Measurements from ENCODE around the gene TEPSIN.

Gene TEPSIN

GRCh38 chr17:81259058-81259605 lies 20.3 kb upstream of the TEPSIN start:
- no peak overlapping the region for H3K4me3 ChIP-seq (ENCODE audit: low read depth in 1 of 2, low read length in 2 of 2)
- DNase-seq (no peak), ATAC-seq (ENCODE audit: insufficient read depth, low read depth) (no peak)
- H4K20me1 ChIP-seq (ENCODE audit: insufficient read depth, low read length): peaks cover 26% of the 10 kb centered on the region; the same call in 1 of the 2 replicates
- no peak overlapping the region for H3K27ac ChIP-seq (ENCODE audit: low read length)
- peaks cover 79% of the 10 kb centered on the region for H3K36me3 ChIP-seq (ENCODE audit: insufficient read depth, low read length)
- H3K9me3 ChIP-seq (ENCODE audit: insufficient read depth, low read length, severe bottlenecking): no peaks in the 10 kb centered on the region
- H2AFZ ChIP-seq (ENCODE audit: low read depth, low read length): no peak overlapping the region
- H3K79me2 ChIP-seq (ENCODE audit: insufficient read depth, low read length): no peaks in the 10 kb centered on the region
- TF ChIP-seq CTCF (IDR thresholded peaks at IDR 0.05; ENCODE audit: borderline replicate concordance, extremely low read depth, low read length, poor library complexity, severe bottlenecking) (no peak), EZH2 (IDR thresholded peaks at IDR 0.05; ENCODE audit: borderline replicate concordance, low read depth, low read length, severe bottlenecking) (no peak)
- H3K4me2 ChIP-seq (ENCODE audit: insufficient read depth, low read length): no peak overlapping the region
- H3K9ac ChIP-seq (ENCODE audit: low read depth, low read length): no peak overlapping the region
- no peaks in the 10 kb centered on the region for H3K4me1 ChIP-seq (ENCODE audit: insufficient read depth, low read length)
- no peaks in the 10 kb centered on the region for H3K27me3 ChIP-seq (ENCODE audit: insufficient read depth, low read length, poor library complexity)

DNA sequence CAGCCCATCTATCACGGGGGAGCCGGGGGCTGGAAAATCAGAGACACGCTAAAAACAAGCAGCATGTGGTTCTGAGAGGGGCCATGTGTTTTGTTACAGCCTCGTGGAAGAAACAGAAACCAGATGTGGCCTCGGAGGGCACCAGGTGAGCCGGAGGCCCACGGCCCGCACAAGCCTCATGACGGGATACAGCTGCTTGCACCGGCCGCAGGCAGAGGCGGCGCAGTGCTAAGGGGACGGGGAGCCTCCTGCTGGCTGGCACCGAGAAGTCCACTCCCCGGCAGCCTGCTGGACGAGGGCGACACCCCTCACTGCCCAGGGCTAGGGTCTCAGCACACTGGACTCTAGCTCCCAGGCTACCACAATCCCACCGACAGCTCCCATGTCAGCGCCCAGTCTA lies 19.4 kb upstream of the TEPSIN start:
- Histone ChIP-seq H3K4me2 (ENCODE audit: insufficient read depth, low read length) (no peak overlapping the region), H3K79me2 (ENCODE audit: insufficient read depth, low read length) (no peaks in the 10 kb centered on the region), H3K9me3 (ENCODE audit: insufficient read depth, low read length, severe bottlenecking) (no peaks in the 10 kb centered on the region), H2AFZ (ENCODE audit: low read depth, low read length) (no peak overlapping the region), H3K27ac (ENCODE audit: low read length) (no peak overlapping the region), H4K20me1 (ENCODE audit: insufficient read depth, low read length) (peaks cover 26% of the 10 kb centered on the region), H3K4me3 (ENCODE audit: low read depth in 1 of 2, low read length in 2 of 2) (no peak overlapping the region), H3K27me3 (ENCODE audit: insufficient read depth, low read length, poor library complexity) (no peaks in the 10 kb centered on the region), H3K9ac (ENCODE audit: low read depth, low read length) (no peak overlapping the region), H3K36me3 (ENCODE audit: insufficient read depth, low read length) (peaks cover 78% of the 10 kb centered on the region), H3K4me1 (ENCODE audit: insufficient read depth, low read length) (no peaks in the 10 kb centered on the region)
- no peak for DNase-seq
- TF ChIP-seq EZH2 (IDR thresholded peaks at IDR 0.05; ENCODE audit: borderline replicate concordance, low read depth, low read length, severe bottlenecking) (no peak), CTCF (IDR thresholded peaks at IDR 0.05; ENCODE audit: borderline replicate concordance, extremely low read depth, low read length, poor library complexity, severe bottlenecking) (no peak)
- no peak for ATAC-seq (ENCODE audit: insufficient read depth, low read depth)

GRCh38 chr17:81257533-81257932 lies 18.7 kb upstream of the TEPSIN start:
- no peak for ATAC-seq (ENCODE audit: insufficient read depth, low read depth)
- no peaks in the 10 kb centered on the region for H3K79me2 ChIP-seq (ENCODE audit: insufficient read depth, low read length)
- H3K9ac ChIP-seq (ENCODE audit: low read depth, low read length): no peak overlapping the region
- H3K9me3 ChIP-seq (ENCODE audit: insufficient read depth, low read length, severe bottlenecking): no peaks in the 10 kb centered on the region
- H3K36me3 ChIP-seq (ENCODE audit: insufficient read depth, low read length): peaks cover 77% of the 10 kb centered on the region
- no peak overlapping the region for H3K4me2 ChIP-seq (ENCODE audit: insufficient read depth, low read length)
- no peak overlapping the region for H3K27ac ChIP-seq (ENCODE audit: low read length)
- no peak overlapping the region for H3K4me3 ChIP-seq (ENCODE audit: low read depth in 1 of 2, low read length in 2 of 2)
- no peak for TF ChIP-seq CTCF (IDR thresholded peaks at IDR 0.05; ENCODE audit: borderline replicate concordance, extremely low read depth, low read length, poor library complexity, severe bottlenecking)
- no peak for TF ChIP-seq EZH2 (IDR thresholded peaks at IDR 0.05; ENCODE audit: borderline replicate concordance, low read depth, low read length, severe bottlenecking)
- DNase-seq: no peak
- no peak overlapping the region for H2AFZ ChIP-seq (ENCODE audit: low read depth, low read length)
- H4K20me1 ChIP-seq (ENCODE audit: insufficient read depth, low read length): peaks cover 31% of the 10 kb centered on the region
- no peaks in the 10 kb centered on the region for H3K4me1 ChIP-seq (ENCODE audit: insufficient read depth, low read length)
- H3K27me3 ChIP-seq (ENCODE audit: insufficient read depth, low read length, poor library complexity): no peaks in the 10 kb centered on the region

DNA sequence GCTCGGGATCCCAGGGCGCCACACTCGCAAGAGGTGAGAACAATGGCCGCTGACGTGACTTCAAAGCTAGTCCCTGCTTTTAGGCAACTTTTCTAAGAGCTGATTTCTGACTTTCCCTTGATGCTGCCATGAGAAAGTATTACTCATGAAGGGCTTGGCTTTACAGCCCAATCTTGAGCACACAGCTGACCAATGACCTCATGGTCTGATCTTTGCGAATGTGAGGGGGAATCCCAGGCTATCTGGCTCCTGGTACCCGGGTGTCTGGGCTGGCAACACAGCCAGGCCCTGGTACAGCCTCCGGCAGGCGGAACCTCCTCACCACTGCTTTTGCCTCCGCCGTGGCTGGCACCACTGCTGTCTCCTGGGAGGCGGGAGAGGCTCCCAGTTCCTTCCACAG lies 17.8 kb upstream of the TEPSIN start:
- no peak for TF ChIP-seq CTCF (IDR thresholded peaks at IDR 0.05; ENCODE audit: borderline replicate concordance, extremely low read depth, low read length, poor library complexity, severe bottlenecking)
- TF ChIP-seq EZH2 (IDR thresholded peaks at IDR 0.05; ENCODE audit: borderline replicate concordance, low read depth, low read length, severe bottlenecking): no peak
- H3K36me3 ChIP-seq (ENCODE audit: insufficient read depth, low read length): peaks cover 77% of the 10 kb centered on the region
- H2AFZ ChIP-seq (ENCODE audit: low read depth, low read length): no peak overlapping the region
- H3K79me2 ChIP-seq (ENCODE audit: insufficient read depth, low read length): no peaks in the 10 kb centered on the region
- H4K20me1 ChIP-seq (ENCODE audit: insufficient read depth, low read length): peaks cover 31% of the 10 kb centered on the region
- no peak overlapping the region for H3K9ac ChIP-seq (ENCODE audit: low read depth, low read length)
- DNase-seq (no peak), ATAC-seq (ENCODE audit: insufficient read depth, low read depth) (no peak)
- no peaks in the 10 kb centered on the region for H3K27me3 ChIP-seq (ENCODE audit: insufficient read depth, low read length, poor library complexity)
- no peaks in the 10 kb centered on the region for H3K4me1 ChIP-seq (ENCODE audit: insufficient read depth, low read length)
- H3K4me2 ChIP-seq (ENCODE audit: insufficient read depth, low read length): no peak overlapping the region
- H3K27ac ChIP-seq (ENCODE audit: low read length): no peak overlapping the region
- H3K9me3 ChIP-seq (ENCODE audit: insufficient read depth, low read length, severe bottlenecking): no peaks in the 10 kb centered on the region
- no peak overlapping the region for H3K4me3 ChIP-seq (ENCODE audit: low read depth in 1 of 2, low read length in 2 of 2)

All from DND-41 (cell line).